HTERT RPE-1 (cell line): ENCODE measurements around the gene AGPAT4.
"Not testable (repeated sequence)": the region's sequence is repeated elsewhere in the genome, so short reads cannot be mapped to it uniquely, and the experiment has no call there.

Source experiments
- in situ Hi-C: fragments of 300-500 bp; cut with MboI; formaldehyde crosslinking; loops from 4 replicates; pipeline ENCODE4 v1.14.3; 2020; ENCODE audit warnings: low sequenced_read_pairs

Gene AGPAT4

GRCh38 chr6:161273752-161274487 is at the start of gene AGPAT4:
Gene AGPAT4, minus strand, starts transcription at chr6:161274061. Its CDS starts 41,848 bp downstream, at chr6:161232213.
- in situ Hi-C loops, result no loop called here

- in situ Hi-C loops, result no loop called here
These were observed 45.4 kb upstream of the AGPAT4 start for GRCh38 chr6:161319231-161319630.

- in situ Hi-C loops, result no loop called here
These were observed 44.6 kb upstream of the AGPAT4 start for GRCh38 chr6:161318456-161318855.

GRCh38 chr6:161316531-161316930 is 42.7 kb upstream of the AGPAT4 start:
- in situ Hi-C loops, result no loop called here

GRCh38 chr6:161315246-161315917 is 41.5 kb upstream of the AGPAT4 start:
- in situ Hi-C loops, result not testable (repeated sequence)

GRCh38 chr6:161314541-161315245 is 40.8 kb upstream of the AGPAT4 start:
- in situ Hi-C loops, result not testable (repeated sequence)

GRCh38 chr6:161313940-161314509 is 40.2 kb upstream of the AGPAT4 start:
- in situ Hi-C loops, result no loop called here

GRCh38 chr6:161313475-161313874 is 39.6 kb upstream of the AGPAT4 start:
- in situ Hi-C loops, result not testable (repeated sequence)

- in situ Hi-C loops, result not testable (repeated sequence)
These were observed 35.9 kb upstream of the AGPAT4 start for GRCh38 chr6:161309774-161310173.

GRCh38 chr6:161308075-161308655 is 34.3 kb upstream of the AGPAT4 start:
- in situ Hi-C loops, result no loop called here

- in situ Hi-C loops, result no loop called here
These were observed 32.0 kb upstream of the AGPAT4 start for GRCh38 chr6:161305860-161306259.

GRCh38 chr6:161303628-161304340 is 29.9 kb upstream of the AGPAT4 start:
- in situ Hi-C loops, result no loop called here

- in situ Hi-C loops, result no loop called here
These were observed 29.1 kb upstream of the AGPAT4 start for GRCh38 chr6:161302949-161303348.

GRCh38 chr6:161301338-161301737 is 27.5 kb upstream of the AGPAT4 start:
- in situ Hi-C loops, result no loop called here

GRCh38 chr6:161300823-161301222 is 27.0 kb upstream of the AGPAT4 start:
- in situ Hi-C loops, result no loop called here

- in situ Hi-C loops, result no loop called here
These were observed 25.9 kb upstream of the AGPAT4 start for GRCh38 chr6:161299726-161300125.

GRCh38 chr6:161295784-161296183 is 21.9 kb upstream of the AGPAT4 start:
- in situ Hi-C loops, result no loop called here

GRCh38 chr6:161292650-161293281 is 18.9 kb upstream of the AGPAT4 start:
- in situ Hi-C loops, result no loop called here

- in situ Hi-C loops, result no loop called here
These were observed 18.3 kb upstream of the AGPAT4 start for GRCh38 chr6:161292145-161292544.

- in situ Hi-C loops, result no loop called here
These were observed 16.9 kb upstream of the AGPAT4 start for GRCh38 chr6:161290751-161291150.
